ENCODE measurements around the gene RHBDF2. TPM values are rescaled to one million over a fixed set of nuclear protein-coding genes. Genes with fewer than 3 reads are reported as not detected.

RHBDF2 gene
- total RNA-seq, 2 experiments from 2014 or later, result 144 to 173 TPM

- H3K4me1 ChIP-seq (ENCODE audit: insufficient read depth, low read length, poor library complexity, severe bottlenecking), result peaks cover 85% of the 10 kb centered on the region
- peak overlapping the region; percentile 26 for H3K4me3 ChIP-seq (ENCODE audit: low read depth, low read length, poor library complexity, severe bottlenecking)
- BruUV-seq (replicated peaks), result no TSS peak
- H3K79me2 ChIP-seq (ENCODE audit: insufficient read depth, low read depth, low read length), result peaks cover 95% of the 10 kb centered on the region
- peak overlapping the region; percentile 65 for H3K4me2 ChIP-seq (ENCODE audit: low read length)
- no peak for TF ChIP-seq CTCF (conservative IDR thresholded peaks at IDR 0.05; ENCODE audit: low read length)
- no peak for TF ChIP-seq EZH2phosphoT487 (IDR thresholded peaks at IDR 0.05; ENCODE audit: borderline replicate concordance, low read depth, low read length)
- ChIA-PET CTCF (ENCODE audit: unreplicated experiment) (interaction anchor here (1.6 kb wide), 1 partner anchor 21 kb away, joined by 3 read pairs; no protein-coding TSS in a partner anchor), POLR2A (interaction anchor here (1.1 to 2.5 kb wide), 3 partner anchors 13 to 16 kb away, joined by 5 to 12 read pairs (median 6); no protein-coding TSS in a partner anchor)
- no peaks in the 10 kb centered on the region for H3K9me2 ChIP-seq (ENCODE audit: insufficient read depth, low read length)
- DNase-seq (ENCODE audit: low spot score), result peak; percentile 45
- H3K27ac ChIP-seq (ENCODE audit: low read depth, low read length, poor library complexity, severe bottlenecking), result peak overlapping the region; percentile 92
- H4K20me1 ChIP-seq (ENCODE audit: insufficient read depth, low read length), result no peaks in the 10 kb centered on the region
- intact Hi-C loops (cut with micrococcal nuclease; ENCODE audit: unreplicated experiment), result loop anchor here (2.0 kb wide), 1 partner anchor 21 kb away; the partner anchor contains the start of gene UBE2O
- H2AFZ ChIP-seq (ENCODE audit: low read length), result no peak overlapping the region
- H3K9me3 ChIP-seq (ENCODE audit: low read length), result no peaks in the 10 kb centered on the region
- peaks cover 15% of the 10 kb centered on the region; the same call in 1 of the 2 replicates for H3K36me3 ChIP-seq (ENCODE audit: insufficient read depth, low read length)
Observed at GRCh38 chr17:76432004-76432403, 69.2 kb downstream of the RHBDF2 start.

- POLR2A ChIA-PET, result interaction anchor here (1.1 to 2.5 kb wide), 4 partner anchors 14 to 21 kb away, joined by 3 to 12 read pairs (median 6); no protein-coding TSS in a partner anchor
- no TSS peak for BruUV-seq (replicated peaks)
- Histone ChIP-seq H3K9me2 (ENCODE audit: insufficient read depth, low read length) (no peaks in the 10 kb centered on the region), H3K79me2 (ENCODE audit: insufficient read depth, low read depth, low read length) (peaks cover 96% of the 10 kb centered on the region), H4K20me1 (ENCODE audit: insufficient read depth, low read length) (no peaks in the 10 kb centered on the region), H3K4me1 (ENCODE audit: insufficient read depth, low read length, poor library complexity, severe bottlenecking) (peaks cover 90% of the 10 kb centered on the region), H3K27ac (ENCODE audit: low read depth, low read length, poor library complexity, severe bottlenecking) (peak overlapping the region; percentile 92), H3K9me3 (ENCODE audit: low read length) (no peaks in the 10 kb centered on the region), H3K4me2 (ENCODE audit: low read length) (peak overlapping the region; percentile 65), H3K36me3 (ENCODE audit: insufficient read depth, low read length) (peaks cover 15% of the 10 kb centered on the region; the same call in 1 of the 2 replicates), H2AFZ (ENCODE audit: low read length) (no peak overlapping the region), H3K4me3 (ENCODE audit: low read depth, low read length, poor library complexity, severe bottlenecking) (peak overlapping the region; percentile 26)
- CTCF ChIA-PET (ENCODE audit: unreplicated experiment), result interaction anchor here (1.6 kb wide), 1 partner anchor 21 kb away, joined by 3 read pairs; no protein-coding TSS in a partner anchor
- intact Hi-C loops (cut with micrococcal nuclease; ENCODE audit: unreplicated experiment), result no loop called here
- TF ChIP-seq CTCF (conservative IDR thresholded peaks at IDR 0.05; ENCODE audit: low read length) (no peak), EZH2phosphoT487 (IDR thresholded peaks at IDR 0.05; ENCODE audit: borderline replicate concordance, low read depth, low read length) (no peak)
- DNase-seq (ENCODE audit: low spot score), result no peak
Observed at GRCh38 chr17:76431509-76431908, 69.7 kb downstream of the RHBDF2 start.

- H3K27ac ChIP-seq (ENCODE audit: low read depth, low read length, poor library complexity, severe bottlenecking), result peak overlapping the region; percentile 92
- no peaks in the 10 kb centered on the region for H3K9me2 ChIP-seq (ENCODE audit: insufficient read depth, low read length)
- H2AFZ ChIP-seq (ENCODE audit: low read length), result no peak overlapping the region
- ChIA-PET CTCF (ENCODE audit: unreplicated experiment) (interaction anchor here (1.3 to 2.0 kb wide), 2 partner anchors 20 to 30 kb away, joined by 4 to 5 read pairs; no protein-coding TSS in a partner anchor), POLR2A (interaction anchor here (0.7 to 2.8 kb wide), 9 partner anchors 11 to 518 kb away, joined by 3 to 17 read pairs (median 5); partner anchors contain the start of gene RHBDF2)
- intact Hi-C loops (cut with micrococcal nuclease; ENCODE audit: unreplicated experiment), result loop anchor here (2.0 kb wide), 1 partner anchor 52 kb away; no protein-coding TSS in a partner anchor
- no peak for DNase-seq (ENCODE audit: low spot score)
- TF ChIP-seq EZH2phosphoT487 (IDR thresholded peaks at IDR 0.05; ENCODE audit: borderline replicate concordance, low read depth, low read length), result no peak
- TF ChIP-seq CTCF (conservative IDR thresholded peaks at IDR 0.05; ENCODE audit: low read length), result no peak
- peaks cover 91% of the 10 kb centered on the region for H3K79me2 ChIP-seq (ENCODE audit: insufficient read depth, low read depth, low read length)
- peaks cover 4% of the 10 kb centered on the region; the same call in 1 of the 2 replicates for H3K36me3 ChIP-seq (ENCODE audit: insufficient read depth, low read length)
- H3K4me2 ChIP-seq (ENCODE audit: low read length), result peak overlapping the region; percentile 82
- H3K4me1 ChIP-seq (ENCODE audit: insufficient read depth, low read length, poor library complexity, severe bottlenecking), result peaks cover 96% of the 10 kb centered on the region
- peak overlapping the region; percentile 59 for H3K4me3 ChIP-seq (ENCODE audit: low read depth, low read length, poor library complexity, severe bottlenecking)
- no peaks in the 10 kb centered on the region for H4K20me1 ChIP-seq (ENCODE audit: insufficient read depth, low read length)
- 0 out of 2 replicates have a peak, but pooled peaks cover 4% of the 10 kb centered on the region for H3K9me3 ChIP-seq (ENCODE audit: low read length)
- no TSS peak for BruUV-seq (replicated peaks)
Observed at GRCh38 chr17:76428511-76428910, 72.7 kb downstream of the RHBDF2 start.
